ENCODE results near the gene ZKSCAN3. TPM values are rescaled to one million over a fixed set of nuclear protein-coding genes. Genes with fewer than 3 reads are reported as not detected.

ZKSCAN3 gene
- polyA plus RNA-seq, 3 donors: 0.36 to 1.7 (median 1.6) TPM

- no CpG with 5 or more reads among the region's 2 CpGs for WGBS (ENCODE audit: insufficient coverage)
- H4K20me1 ChIP-seq (ENCODE audit: insufficient read depth, low read length): no peaks in the 10 kb centered on the region
- no peak overlapping the region for H2AFZ ChIP-seq (ENCODE audit: insufficient read depth, low read depth, low read length, poor library complexity, severe bottlenecking)
- peaks cover 15 to 16% of the 10 kb centered on the region in 2 donors for H3K4me1 ChIP-seq (ENCODE audit: control insufficient read depth in 1 of 2, insufficient read depth in 2 of 2, low read length in 2 of 2)
- H3K27ac ChIP-seq (ENCODE audit: low read depth in 1 of 2, low read length in 2 of 2): no peak overlapping the region
- DNase-seq: no peak
- H3K4me2 ChIP-seq (replicated peaks; ENCODE audit: extremely low read depth, low read length, poor library complexity, severe bottlenecking): no peak overlapping the region
- H3K9ac ChIP-seq (ENCODE audit: insufficient read depth, low read length, poor library complexity, severe bottlenecking): no peak overlapping the region
- peaks cover 6 to 15% (median 12%) of the 10 kb centered on the region in 7 donors for H3K9me3 Mint-ChIP-seq
- TF ChIP-seq, protein P1, sequence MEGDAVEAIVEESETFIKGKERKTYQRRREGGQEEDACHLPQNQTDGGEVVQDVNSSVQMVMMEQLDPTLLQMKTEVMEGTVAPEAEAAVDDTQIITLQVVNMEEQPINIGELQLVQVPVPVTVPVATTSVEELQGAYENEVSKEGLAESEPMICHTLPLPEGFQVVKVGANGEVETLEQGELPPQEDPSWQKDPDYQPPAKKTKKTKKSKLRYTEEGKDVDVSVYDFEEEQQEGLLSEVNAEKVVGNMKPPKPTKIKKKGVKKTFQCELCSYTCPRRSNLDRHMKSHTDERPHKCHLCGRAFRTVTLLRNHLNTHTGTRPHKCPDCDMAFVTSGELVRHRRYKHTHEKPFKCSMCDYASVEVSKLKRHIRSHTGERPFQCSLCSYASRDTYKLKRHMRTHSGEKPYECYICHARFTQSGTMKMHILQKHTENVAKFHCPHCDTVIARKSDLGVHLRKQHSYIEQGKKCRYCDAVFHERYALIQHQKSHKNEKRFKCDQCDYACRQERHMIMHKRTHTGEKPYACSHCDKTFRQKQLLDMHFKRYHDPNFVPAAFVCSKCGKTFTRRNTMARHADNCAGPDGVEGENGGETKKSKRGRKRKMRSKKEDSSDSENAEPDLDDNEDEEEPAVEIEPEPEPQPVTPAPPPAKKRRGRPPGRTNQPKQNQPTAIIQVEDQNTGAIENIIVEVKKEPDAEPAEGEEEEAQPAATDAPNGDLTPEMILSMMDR (IDR thresholded peaks at IDR 0.05): no peak
- H3K4me3 Mint-ChIP-seq: no peak overlapping the region
- no peaks in the 10 kb centered on the region for H3K27me3 ChIP-seq (ENCODE audit: control insufficient read depth in 2 of 2, insufficient read depth in 2 of 2, low read length in 2 of 2)
- peaks cover 0 to 2% of the 10 kb centered on the region in 2 donors for H3K36me3 Mint-ChIP-seq
- H3K79me2 ChIP-seq (ENCODE audit: insufficient read depth, low read length): no peaks in the 10 kb centered on the region
- H3K9me3 ChIP-seq (replicated peaks in 1 of 2; ENCODE audit: control insufficient read depth in 1 of 2, insufficient read depth in 1 of 2, low read length in 2 of 2): peaks cover 0 to 9% of the 10 kb centered on the region in 2 donors
- no peaks in the 10 kb centered on the region for H3K27me3 Mint-ChIP-seq (ENCODE audit: low read depth in 3 of 3)
- H3K27ac Mint-ChIP-seq: no peak overlapping the region
- H3K4me3 ChIP-seq (replicated peaks in 1 of 3; ENCODE audit: low read depth in 2 of 3, low read length in 3 of 3): no peak overlapping the region
- H3K4me1 Mint-ChIP-seq: peaks cover 5% of the 10 kb centered on the region
- intact Hi-C loops (cut with micrococcal nuclease): loop anchor here (10.0 kb wide), 3 partner anchors 68 to 1198 kb away; partner anchors contain the start of genes ZNF165 (in 1 of the 2) and ZSCAN26 (in 1 of the 2)
- H3K36me3 ChIP-seq (replicated peaks in 1 of 2; ENCODE audit: control insufficient read depth in 1 of 2, insufficient read depth in 2 of 2, low read length in 2 of 2): no peaks in the 10 kb centered on the region
These were observed 16.7 kb upstream of the ZKSCAN3 start for GRCh38 chr6:28333047-28333446.

- intact Hi-C loops (cut with micrococcal nuclease): loop anchor here (10.0 kb wide), 3 partner anchors 69 to 1199 kb away; partner anchors contain the start of genes ZNF165 (in 1 of the 2) and ZSCAN26 (in 1 of the 2)
- Histone ChIP-seq H3K79me2 (ENCODE audit: insufficient read depth, low read length) (no peaks in the 10 kb centered on the region), H3K27me3 (ENCODE audit: control insufficient read depth in 2 of 2, insufficient read depth in 2 of 2, low read length in 2 of 2) (no peaks in the 10 kb centered on the region), H4K20me1 (ENCODE audit: insufficient read depth, low read length) (no peaks in the 10 kb centered on the region), H3K4me2 (replicated peaks; ENCODE audit: extremely low read depth, low read length, poor library complexity, severe bottlenecking) (no peak overlapping the region), H3K27ac (ENCODE audit: low read depth in 1 of 2, low read length in 2 of 2) (no peak overlapping the region), H3K36me3 (replicated peaks in 1 of 2; ENCODE audit: control insufficient read depth in 1 of 2, insufficient read depth in 2 of 2, low read length in 2 of 2) (no peaks in the 10 kb centered on the region), H3K4me1 (ENCODE audit: control insufficient read depth in 1 of 2, insufficient read depth in 2 of 2, low read length in 2 of 2) (peaks cover 15 to 16% of the 10 kb centered on the region in 2 donors), H3K9me3 (replicated peaks in 1 of 2; ENCODE audit: control insufficient read depth in 1 of 2, insufficient read depth in 1 of 2, low read length in 2 of 2) (peaks cover 0 to 6% of the 10 kb centered on the region in 2 donors), H3K4me3 (replicated peaks in 1 of 3; ENCODE audit: low read depth in 2 of 3, low read length in 3 of 3) (no peak overlapping the region), H2AFZ (ENCODE audit: insufficient read depth, low read depth, low read length, poor library complexity, severe bottlenecking) (no peak overlapping the region), H3K9ac (ENCODE audit: insufficient read depth, low read length, poor library complexity, severe bottlenecking) (no peak overlapping the region)
- no peak for DNase-seq
- peak overlapping the region in 1 of 7 donors; percentile 14 for H3K27ac Mint-ChIP-seq
- TF ChIP-seq, protein P1 (IDR thresholded peaks at IDR 0.05): no peak
- H3K27me3 Mint-ChIP-seq (ENCODE audit: low read depth in 3 of 3): no peaks in the 10 kb centered on the region
- H3K4me3 Mint-ChIP-seq: no peak overlapping the region
- peaks cover 4 to 12% (median 9%) of the 10 kb centered on the region in 7 donors for H3K9me3 Mint-ChIP-seq
- H3K36me3 Mint-ChIP-seq: peaks cover 0 to 2% of the 10 kb centered on the region in 2 donors
- peaks cover 5% of the 10 kb centered on the region for H3K4me1 Mint-ChIP-seq
- 25% methylated on average over 1 of the region's 1 CpG for WGBS (ENCODE audit: insufficient coverage)
These were observed 16.1 kb upstream of the ZKSCAN3 start for GRCh38 chr6:28333599-28334018.
